ENCODE measurements around the gene ITPR2.

Gene ITPR2

GRCh38 chr12:26379777-26380467, 453.1 kb downstream of the ITPR2 start:
- Histone ChIP-seq H4K20me1 (ENCODE audit: insufficient read depth, low read length) (no peaks in the 10 kb centered on the region), H3K4me2 (ENCODE audit: low read depth, low read length) (no peak overlapping the region), H3F3A (ENCODE audit: insufficient read depth, low read length) (no peaks in the 10 kb centered on the region), H2AFZ (ENCODE audit: low read length) (no peak overlapping the region), H3K4me3 (ENCODE audit: low read length) (no peak overlapping the region), H3K9me3 (replicated peaks; ENCODE audit: insufficient read depth, low read length) (no peaks in the 10 kb centered on the region), H3K27ac (ENCODE audit: low read length) (no peak overlapping the region), H3K79me2 (ENCODE audit: low read length) (no peaks in the 10 kb centered on the region), H3K36me3 (replicated peaks; ENCODE audit: insufficient read depth, low read length) (no peaks in the 10 kb centered on the region), H3K4me1 (ENCODE audit: low read length) (no peaks in the 10 kb centered on the region), H3K9ac (ENCODE audit: low read length) (no peak overlapping the region), H3K9me2 (replicated peaks; ENCODE audit: insufficient read depth, low read length) (no peaks in the 10 kb centered on the region), H3K27me3 (replicated peaks; ENCODE audit: insufficient read depth, low read length) (no peaks in the 10 kb centered on the region)
- no peak for DNase-seq
- no peak for TF ChIP-seq EZH2phosphoT487 (IDR thresholded peaks at IDR 0.05; ENCODE audit: low read length)
- TF ChIP-seq EZH2 (optimal IDR thresholded peaks at IDR 0.05; ENCODE audit: low read depth, low read length): no peak
- TF ChIP-seq CTCF (IDR thresholded peaks at IDR 0.05; ENCODE audit: low read length): no peak

- no peaks in the 10 kb centered on the region for H3K36me3 ChIP-seq (replicated peaks; ENCODE audit: insufficient read depth, low read length)
- no peaks in the 10 kb centered on the region for H3F3A ChIP-seq (ENCODE audit: insufficient read depth, low read length)
- H2AFZ ChIP-seq (ENCODE audit: low read length): no peak overlapping the region
- no peak overlapping the region for H3K9ac ChIP-seq (ENCODE audit: low read length)
- TF ChIP-seq EZH2phosphoT487 (IDR thresholded peaks at IDR 0.05; ENCODE audit: low read length): no peak
- TF ChIP-seq EZH2 (optimal IDR thresholded peaks at IDR 0.05; ENCODE audit: low read depth, low read length): no peak
- no peak for TF ChIP-seq CTCF (IDR thresholded peaks at IDR 0.05; ENCODE audit: low read length)
- H3K9me3 ChIP-seq (replicated peaks; ENCODE audit: insufficient read depth, low read length): no peaks in the 10 kb centered on the region
- no peaks in the 10 kb centered on the region for H3K9me2 ChIP-seq (replicated peaks; ENCODE audit: insufficient read depth, low read length)
- H3K27ac ChIP-seq (ENCODE audit: low read length): no peak overlapping the region
- DNase-seq: no peak
- no peak overlapping the region for H3K4me3 ChIP-seq (ENCODE audit: low read length)
- H3K79me2 ChIP-seq (ENCODE audit: low read length): no peaks in the 10 kb centered on the region
- H3K4me2 ChIP-seq (ENCODE audit: low read depth, low read length): no peak overlapping the region
- no peaks in the 10 kb centered on the region for H3K4me1 ChIP-seq (ENCODE audit: low read length)
- no peaks in the 10 kb centered on the region for H4K20me1 ChIP-seq (ENCODE audit: insufficient read depth, low read length)
- H3K27me3 ChIP-seq (replicated peaks; ENCODE audit: insufficient read depth, low read length): no peaks in the 10 kb centered on the region
Observed at GRCh38 chr12:26378711-26379110, 454.3 kb downstream of the ITPR2 start.

GRCh38 chr12:26374934-26375680, 457.9 kb downstream of the ITPR2 start:
- TF ChIP-seq CTCF (IDR thresholded peaks at IDR 0.05; ENCODE audit: low read length): no peak
- Histone ChIP-seq H3K4me1 (ENCODE audit: low read length) (no peaks in the 10 kb centered on the region), H3F3A (ENCODE audit: insufficient read depth, low read length) (no peaks in the 10 kb centered on the region), H3K9ac (ENCODE audit: low read length) (no peak overlapping the region), H3K27me3 (replicated peaks; ENCODE audit: insufficient read depth, low read length) (no peaks in the 10 kb centered on the region), H4K20me1 (ENCODE audit: insufficient read depth, low read length) (no peaks in the 10 kb centered on the region), H3K4me3 (ENCODE audit: low read length) (no peak overlapping the region), H3K9me3 (replicated peaks; ENCODE audit: insufficient read depth, low read length) (no peaks in the 10 kb centered on the region), H3K36me3 (replicated peaks; ENCODE audit: insufficient read depth, low read length) (no peaks in the 10 kb centered on the region), H3K79me2 (ENCODE audit: low read length) (no peaks in the 10 kb centered on the region), H3K4me2 (ENCODE audit: low read depth, low read length) (no peak overlapping the region), H2AFZ (ENCODE audit: low read length) (no peak overlapping the region), H3K9me2 (replicated peaks; ENCODE audit: insufficient read depth, low read length) (no peaks in the 10 kb centered on the region), H3K27ac (ENCODE audit: low read length) (no peak overlapping the region)
- no peak for DNase-seq

Data from MM.1S (cell line).